HEK293 (cell line): Measurements from ENCODE around the gene GCDH.
A peak's percentile ranks its signal among the peaks of the same experiment; 100 is the strongest.

Experiments
- ATF2 ChIP-seq: fragments of 450-650 bp; formaldehyde crosslinking; IDR thresholded peaks from 2 replicates; pipeline ENCODE4 v1.5.1; 2016; ENCODE audit warnings: missing biosample characterization, missing genetic modification characterization, low read depth
- FEZF1 ChIP-seq: fragments of 450-650 bp; formaldehyde crosslinking; IDR thresholded peaks from 2 replicates; pipeline ENCODE4 v1.5.1; 2016; ENCODE audit warnings: missing biosample characterization, missing genetic modification characterization
- GLI2 ChIP-seq: fragments of 450-650 bp; formaldehyde crosslinking; IDR thresholded peaks from 2 replicates; pipeline ENCODE4; 2017; ENCODE audit warnings: missing biosample characterization, missing genetic modification characterization, low read depth, borderline replicate concordance
- KLF10 ChIP-seq: fragments of 450-650 bp; IDR thresholded peaks from 2 replicates; pipeline ENCODE4 v1.5.1; 2018; ENCODE audit warnings: missing biosample characterization, mild to moderate bottlenecking, missing genetic modification characterization
- KLF17 ChIP-seq: fragments of 450-650 bp; formaldehyde crosslinking; IDR thresholded peaks from 2 replicates; pipeline ENCODE4 v1.5.1; 2016; ENCODE audit warnings: missing biosample characterization, missing genetic modification characterization
- KLF8 ChIP-seq: fragments of 450-650 bp; formaldehyde crosslinking; IDR thresholded peaks from 2 replicates; pipeline ENCODE4 v1.5.1; 2016; ENCODE audit warnings: missing biosample characterization, missing genetic modification characterization
- KLF9 ChIP-seq: fragments of 450-650 bp; formaldehyde crosslinking; IDR thresholded peaks from 2 replicates; pipeline ENCODE4 v1.5.1; 2016; ENCODE audit warnings: missing biosample characterization, missing genetic modification characterization, low read depth
- PBX3 ChIP-seq: sonication (generic); formaldehyde crosslinking; IDR thresholded peaks from 2 replicates; pipeline ENCODE4 v1.8.1; 2022; ENCODE audit warnings: mild to moderate bottlenecking, moderate library complexity, missing genetic modification reagents
- PRDM10 ChIP-seq: fragments of 450-650 bp; formaldehyde crosslinking; IDR thresholded peaks from 2 replicates; pipeline ENCODE4 v1.5.1; 2016; ENCODE audit warnings: missing biosample characterization, missing genetic modification characterization
- PRDM6 ChIP-seq: fragments of 450-650 bp; formaldehyde crosslinking; IDR thresholded peaks from 2 replicates; pipeline ENCODE4 v1.5.1; 2017; ENCODE audit warnings: missing biosample characterization, missing genetic modification characterization
- SP7 ChIP-seq: fragments of 450-650 bp; formaldehyde crosslinking; IDR thresholded peaks from 2 replicates; pipeline ENCODE4 v1.5.1; 2016; ENCODE audit warnings: missing biosample characterization, missing genetic modification characterization
- WT1 ChIP-seq: fragments of 450-650 bp; formaldehyde crosslinking; IDR thresholded peaks from 2 replicates; pipeline ENCODE4 v1.5.1; 2016; ENCODE audit warnings: missing biosample characterization, missing genetic modification characterization
- YY1 ChIP-seq: fragments of 450-650 bp; formaldehyde crosslinking; IDR thresholded peaks from 2 replicates; pipeline ENCODE4 v1.5.1; 2018; ENCODE audit warnings: missing biosample characterization, missing genetic modification characterization
- YY2 ChIP-seq: fragments of 450-650 bp; formaldehyde crosslinking; IDR thresholded peaks from 2 replicates; pipeline ENCODE4 v1.5.1; 2016; ENCODE audit warnings: missing biosample characterization, missing genetic modification characterization
- ZEB2 ChIP-seq: fragments of 450-650 bp; formaldehyde crosslinking; IDR thresholded peaks from 2 replicates; pipeline ENCODE4 v1.5.1; 2016; ENCODE audit warnings: missing biosample characterization, missing genetic modification characterization
- ZNF19 ChIP-seq: fragments of 450-650 bp; formaldehyde crosslinking; IDR thresholded peaks from 2 replicates; pipeline ENCODE4; 2016; ENCODE audit warnings: missing biosample characterization, missing genetic modification characterization, low read depth
- ZNF24 ChIP-seq: fragments of 450-650 bp; formaldehyde crosslinking; IDR thresholded peaks from 2 replicates; pipeline ENCODE4 v1.5.1; 2016; ENCODE audit warnings: missing biosample characterization, missing genetic modification characterization
- ZNF354C ChIP-seq: fragments of 450-650 bp; formaldehyde crosslinking; IDR thresholded peaks from 2 replicates; pipeline ENCODE4 v1.5.1; 2016; ENCODE audit warnings: missing biosample characterization, missing genetic modification characterization, low read depth, borderline replicate concordance
- ZNF362 ChIP-seq: fragments of 450-650 bp; formaldehyde crosslinking; IDR thresholded peaks from 2 replicates; pipeline ENCODE4 v1.5.1; 2016; ENCODE audit warnings: missing biosample characterization, missing genetic modification characterization
- ZNF518A ChIP-seq: fragments of 450-650 bp; formaldehyde crosslinking; conservative IDR thresholded peaks from 2 replicates; pipeline ENCODE4 v1.5.1; 2016; ENCODE audit warnings: low read depth, missing biosample characterization, missing genetic modification characterization
- ZNF621 ChIP-seq: fragments of 450-650 bp; formaldehyde crosslinking; IDR thresholded peaks from 2 replicates; pipeline ENCODE4 v1.5.1; 2017; ENCODE audit warnings: missing biosample characterization, missing genetic modification characterization
- ZNF692 ChIP-seq: fragments of 450-650 bp; formaldehyde crosslinking; IDR thresholded peaks from 2 replicates; pipeline ENCODE4 v1.5.1; 2016; ENCODE audit warnings: missing biosample characterization, missing genetic modification characterization

GCDH gene

GRCh38 chr19:12945479-12946091 is 54.6 kb downstream of the GCDH start, which contains the start of gene RAD23A (continued):
- TF ChIP-seq ZNF692 (tag by site-specific recombination): peak; percentile 44; the same call in 1 of the 2 replicates
- TF ChIP-seq ZNF19 (tag by site-specific recombination): no peak
- TF ChIP-seq ZNF362 (tag by site-specific recombination): no peak
- TF ChIP-seq KLF17: peak; percentile 80
- TF ChIP-seq YY1 (tag by site-specific recombination): peak; percentile 96
- TF ChIP-seq PBX3 (CRISPR knock-in tag): no peak
- peak; percentile 21; the same call in 1 of the 2 replicates for TF ChIP-seq FEZF1 (tag by site-specific recombination)
- peak; percentile 58 for TF ChIP-seq KLF10
- TF ChIP-seq YY2 (tag by site-specific recombination): peak; percentile 96
- TF ChIP-seq KLF9 (tag by site-specific recombination): peak; percentile 67
- TF ChIP-seq ZNF354C (tag by site-specific recombination): no peak
- 0 out of 2 replicates have a peak, but pooled peaks have one; percentile 35 for TF ChIP-seq ZEB2 (tag by site-specific recombination)
- TF ChIP-seq PRDM6 (tag by site-specific recombination): no peak
- peak; percentile 23; the same call in 1 of the 2 replicates for TF ChIP-seq WT1
- peak; percentile 84 for TF ChIP-seq SP7 (tag by site-specific recombination)
- no peak for TF ChIP-seq GLI2 (tag by site-specific recombination)
- TF ChIP-seq ZNF621 (tag by site-specific recombination): no peak
- 0 out of 2 replicates have a peak, but pooled peaks have one; percentile 30 for TF ChIP-seq ZNF24 (tag by site-specific recombination)
- TF ChIP-seq ZNF518A: peak; percentile 74
- TF ChIP-seq PRDM10: peak; percentile 79; the same call in 1 of the 2 replicates
- TF ChIP-seq ATF2: peak; percentile 100
- TF ChIP-seq KLF8 (tag by site-specific recombination): peak; percentile 61; the same call in 1 of the 2 replicates
